ENCODE results near the gene CDH20.

CDH20 gene

DNA sequence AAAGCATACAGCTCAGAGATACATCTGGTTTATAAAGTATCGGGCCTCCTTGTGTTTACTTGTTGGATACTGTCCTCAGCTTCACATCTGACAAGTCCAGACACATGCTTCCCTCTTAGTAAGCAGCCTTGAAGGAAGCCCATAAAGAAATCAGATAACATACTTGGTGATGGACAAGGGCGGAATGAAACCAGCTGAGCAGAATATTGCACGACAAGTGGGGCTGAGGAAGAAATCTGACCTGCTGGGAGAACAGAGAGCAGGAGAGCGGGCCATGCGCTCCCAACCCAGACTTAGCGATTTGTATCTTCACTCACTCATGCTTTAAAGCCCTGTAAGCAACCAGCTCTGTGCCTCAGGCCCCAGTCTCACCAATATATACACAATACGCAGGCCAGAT lies 208.4 kb downstream of the CDH20 start:
- DNase-seq = peak in 1 of 3 experiments; percentile 14

DNA sequence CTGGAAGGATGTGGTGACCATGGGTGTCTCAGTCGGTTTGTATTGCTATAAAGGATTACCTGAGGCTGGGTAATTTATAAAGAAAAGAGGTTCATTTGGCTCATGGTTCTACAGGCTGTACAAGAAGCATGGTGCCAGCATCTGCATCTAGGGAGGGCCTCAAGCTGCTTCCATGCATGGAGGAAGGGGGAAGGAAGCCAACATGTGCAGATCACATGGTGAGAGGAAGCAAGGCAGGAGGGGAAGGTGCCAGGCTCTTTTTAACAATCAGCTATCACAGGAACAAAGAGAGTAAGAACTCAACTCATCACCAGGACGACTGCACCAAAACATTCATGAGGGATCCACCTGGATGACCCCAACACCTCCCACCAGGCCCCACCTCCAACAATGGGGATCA lies 209.4 kb downstream of the CDH20 start:
- DNase-seq = no peak

DNA sequence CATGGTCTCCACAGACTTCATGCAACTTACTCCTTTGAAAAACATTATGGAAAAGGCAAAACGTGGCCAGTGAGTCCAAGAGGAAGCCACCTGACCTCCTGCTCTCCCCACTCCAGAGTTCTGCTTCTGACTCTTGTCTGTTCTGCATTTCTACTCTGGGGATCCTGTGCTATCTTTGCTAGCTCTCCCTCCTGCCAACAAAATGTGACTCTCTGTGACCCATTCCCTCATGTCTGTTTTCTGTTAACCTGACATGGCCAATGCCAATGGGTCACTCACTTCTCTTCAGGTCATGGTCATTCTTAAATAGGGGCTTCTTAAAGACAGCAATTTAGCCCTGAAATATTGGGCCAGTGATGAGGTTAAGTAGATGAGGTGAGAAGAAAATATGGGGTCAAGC lies 210.3 kb downstream of the CDH20 start:
- DNase-seq = no peak

DNA sequence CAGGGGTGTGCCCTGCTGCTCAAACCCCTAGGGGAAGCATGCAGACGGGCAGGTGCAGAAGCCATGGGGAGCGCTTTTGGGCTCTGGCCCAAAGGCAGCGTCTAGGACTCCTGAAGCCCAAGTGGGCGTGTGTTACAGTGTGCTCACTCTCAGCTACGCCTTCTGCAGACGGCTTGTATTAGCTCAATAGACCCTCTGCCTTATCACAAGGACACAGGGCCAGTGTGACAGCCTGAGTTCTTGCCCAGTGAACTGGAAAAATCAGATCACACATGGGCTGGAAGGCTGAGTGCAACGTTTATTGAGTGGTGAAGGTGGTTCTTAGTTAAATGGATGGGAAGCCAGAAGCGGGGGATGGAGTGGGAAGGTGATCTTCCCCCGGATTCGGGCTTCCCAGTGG lies 210.9 kb downstream of the CDH20 start:
- no peak for DNase-seq

DNA sequence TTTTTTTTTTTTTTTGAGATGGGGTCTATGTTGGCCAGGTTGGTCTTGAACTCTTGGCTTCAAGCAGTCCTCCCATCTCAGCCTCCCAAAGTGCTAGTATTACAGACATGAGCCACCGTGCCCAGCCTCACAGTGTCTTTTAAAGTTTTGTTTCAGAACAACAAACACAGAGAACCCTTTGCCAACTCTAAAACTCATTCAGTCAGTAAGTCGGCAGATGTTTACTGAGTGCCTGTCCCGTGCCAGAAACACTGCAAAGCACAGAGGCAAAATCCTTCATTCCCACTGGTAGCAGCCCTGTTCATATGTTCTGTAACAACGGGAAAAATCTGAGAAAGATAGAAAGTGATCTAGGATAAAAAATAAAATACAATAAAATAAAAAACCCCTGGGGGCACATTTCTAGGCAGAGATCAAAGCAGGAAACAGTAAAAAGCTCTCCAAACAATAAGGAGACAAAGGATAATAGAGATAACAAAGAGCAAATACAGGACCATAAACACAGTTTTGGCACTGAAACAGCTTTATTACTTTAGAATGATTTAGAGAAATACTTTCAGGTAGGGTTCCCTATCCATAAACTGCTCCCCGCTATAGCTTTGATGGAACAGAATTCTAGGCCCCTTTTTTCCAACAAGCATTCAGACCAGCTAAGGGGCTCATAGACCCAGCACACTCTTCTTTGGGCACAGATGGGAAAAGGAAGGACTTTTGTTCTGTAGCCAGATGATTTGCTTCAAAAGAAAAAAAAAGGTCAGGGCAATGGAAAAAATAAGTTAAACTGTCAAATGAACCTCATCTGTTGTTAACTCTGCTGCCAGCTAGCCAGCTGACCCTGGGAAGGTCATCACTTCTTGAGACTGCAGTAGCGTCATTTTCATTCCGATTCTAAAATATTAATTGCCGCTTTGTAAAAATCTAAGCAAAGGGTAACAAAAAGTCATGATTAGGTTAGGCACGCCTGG lies 212.3 kb downstream of the CDH20 start:
- peak in 1 of 3 experiments; percentile 50 for DNase-seq

DNA sequence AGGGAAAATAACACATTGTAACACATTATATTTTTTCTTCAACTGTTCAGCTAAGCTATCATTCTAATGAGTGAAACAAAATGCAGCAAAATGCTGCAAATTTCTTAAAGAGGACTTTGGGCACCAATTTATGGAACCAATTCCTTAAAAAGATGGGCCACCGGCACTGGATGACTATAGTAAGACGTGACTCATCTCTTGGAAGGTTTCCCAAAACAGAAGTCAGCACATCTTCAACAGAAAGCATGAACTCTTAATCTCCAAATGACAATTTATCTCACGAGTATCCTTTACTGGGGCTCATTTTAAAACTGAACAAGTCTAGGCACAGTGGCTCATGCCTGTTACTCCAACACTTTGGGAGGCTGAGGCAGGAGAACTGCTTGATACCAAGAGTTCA lies 213.4 kb downstream of the CDH20 start:
- no peak for DNase-seq

DNA sequence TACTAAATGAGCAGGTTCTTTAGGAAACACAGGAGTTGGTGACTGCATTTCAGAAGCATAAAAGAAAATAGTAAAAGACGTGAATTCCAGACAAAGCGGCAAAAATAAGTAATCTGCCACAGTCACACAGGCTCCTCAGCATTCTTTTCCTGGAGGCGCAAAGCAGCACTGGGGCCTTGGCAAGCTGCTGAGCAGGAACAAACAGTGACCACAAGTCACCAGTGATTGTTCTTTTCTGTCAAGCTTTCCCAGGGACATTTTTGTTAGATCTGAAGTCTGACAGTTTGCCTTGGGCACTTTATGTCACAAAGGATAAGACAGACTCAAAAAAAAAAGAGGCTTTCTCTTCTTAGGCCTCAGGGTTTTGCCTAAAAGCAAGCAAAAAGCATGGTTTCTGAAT lies 216.2 kb downstream of the CDH20 start:
- no peak for DNase-seq

DNA sequence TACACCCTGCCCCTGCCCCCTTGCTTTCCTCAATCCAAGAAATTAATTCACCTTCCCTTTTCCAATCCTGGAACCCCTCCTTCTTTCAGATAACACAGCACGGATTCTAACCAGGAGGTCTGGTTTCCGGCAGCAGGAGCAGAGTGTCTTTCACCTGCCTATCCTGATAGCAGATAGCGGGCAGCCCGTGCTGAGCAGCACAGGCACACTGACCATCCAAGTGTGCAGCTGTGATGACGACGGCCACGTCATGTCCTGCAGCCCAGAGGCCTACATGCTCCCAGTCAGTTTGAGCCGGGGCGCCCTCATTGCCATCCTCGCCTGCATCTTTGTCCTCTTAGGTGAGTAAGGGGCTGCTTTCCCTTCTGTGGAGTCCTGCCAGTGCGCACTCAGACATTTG lies 216.7 kb downstream of the CDH20 start:
- no peak for DNase-seq

DNA sequence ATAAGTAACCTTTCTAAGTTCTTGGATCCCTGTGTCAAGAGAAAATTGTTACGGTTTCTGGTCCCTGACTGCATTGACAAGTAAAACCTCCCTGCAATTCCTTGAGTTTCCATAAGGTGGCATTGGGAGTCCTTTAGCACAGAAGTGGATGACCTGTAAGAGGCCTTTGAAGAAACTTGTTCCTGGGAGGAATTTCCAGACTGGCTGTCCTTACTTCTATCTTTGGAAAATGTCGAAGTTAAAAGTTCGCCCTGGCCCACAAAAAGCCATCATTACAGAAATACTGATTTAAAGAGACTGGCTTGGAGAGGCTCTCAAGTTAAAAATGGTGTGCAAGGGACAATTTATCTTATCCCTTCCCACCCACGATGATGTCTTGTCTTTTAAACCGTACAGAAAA lies 218.4 kb downstream of the CDH20 start:
- peak; percentile 69 to 94 (median 70) for DNase-seq

DNA sequence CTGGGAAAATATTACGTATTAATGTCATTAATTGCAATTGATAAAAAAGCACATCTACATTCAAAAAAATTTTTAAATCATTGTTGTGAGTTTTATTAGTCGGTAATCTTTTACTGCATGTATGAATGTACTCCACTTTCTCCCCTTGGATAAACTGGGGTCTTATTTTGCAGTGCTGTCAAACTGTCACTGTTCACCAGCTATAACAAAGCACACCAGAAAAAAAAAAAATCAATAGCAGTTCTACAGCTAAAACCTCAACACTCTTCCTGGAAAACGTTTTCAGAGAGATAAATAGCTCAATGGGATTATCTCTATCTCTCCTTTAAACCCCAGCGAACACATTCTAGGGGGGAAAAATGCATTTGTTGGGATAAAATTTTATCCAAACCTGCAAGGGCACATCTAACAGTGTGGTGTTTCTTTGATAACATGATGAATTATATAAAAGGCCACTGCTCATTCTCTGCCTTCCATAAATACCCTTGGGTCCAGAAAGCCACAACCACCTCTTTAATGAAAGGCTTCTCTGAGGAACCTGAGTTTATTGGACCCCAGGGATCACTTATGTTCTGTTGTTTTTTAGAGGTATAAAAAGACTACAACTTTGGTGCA lies 219.9 kb downstream of the CDH20 start:
- peak in 2 of 3 experiments; percentile 35 to 60 for DNase-seq

DNA sequence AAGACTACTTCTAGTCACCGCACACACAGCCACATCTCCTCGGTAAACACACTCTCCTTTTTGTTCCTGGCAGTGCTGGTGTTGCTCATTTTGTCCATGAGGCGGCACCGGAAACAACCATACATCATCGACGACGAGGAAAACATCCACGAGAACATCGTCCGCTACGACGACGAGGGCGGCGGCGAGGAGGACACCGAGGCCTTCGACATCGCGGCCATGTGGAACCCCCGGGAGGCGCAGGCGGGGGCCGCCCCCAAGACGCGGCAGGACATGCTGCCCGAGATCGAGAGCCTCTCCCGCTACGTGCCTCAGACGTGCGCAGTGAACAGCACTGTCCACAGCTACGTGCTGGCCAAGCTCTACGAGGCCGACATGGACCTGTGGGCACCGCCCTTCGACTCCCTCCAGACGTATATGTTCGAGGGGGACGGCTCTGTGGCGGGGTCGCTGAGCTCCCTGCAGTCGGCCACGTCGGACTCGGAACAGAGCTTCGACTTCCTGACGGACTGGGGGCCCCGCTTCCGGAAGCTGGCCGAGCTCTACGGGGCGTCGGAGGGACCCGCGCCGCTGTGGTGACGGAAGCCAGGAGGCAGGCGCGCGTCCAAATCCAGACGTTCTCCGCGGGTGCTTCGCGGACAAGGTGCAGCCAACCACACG lies 221.0 kb downstream of the CDH20 start:
- no peak for DNase-seq

DNA sequence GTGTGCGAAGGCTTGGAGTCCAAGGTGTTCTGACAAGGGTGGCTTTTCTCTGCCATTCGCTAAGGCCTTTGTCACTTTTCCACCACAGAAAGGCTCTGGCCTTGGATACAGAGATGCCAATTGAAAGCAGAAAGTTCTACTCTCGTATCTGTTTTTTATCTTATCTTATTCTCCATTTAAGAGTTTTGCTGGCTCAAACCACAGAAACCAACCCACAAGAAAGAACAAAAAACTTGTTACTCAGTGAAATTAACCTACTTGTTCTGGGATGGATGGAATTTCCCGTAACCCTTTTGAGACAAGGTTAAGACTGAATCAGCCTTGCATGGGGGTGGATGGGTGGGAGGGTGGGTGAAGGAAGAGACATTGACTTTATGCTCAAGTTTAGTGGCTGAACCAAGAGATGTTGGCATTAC lies 221.7 kb downstream of the CDH20 start:
- no peak for DNase-seq

DNA sequence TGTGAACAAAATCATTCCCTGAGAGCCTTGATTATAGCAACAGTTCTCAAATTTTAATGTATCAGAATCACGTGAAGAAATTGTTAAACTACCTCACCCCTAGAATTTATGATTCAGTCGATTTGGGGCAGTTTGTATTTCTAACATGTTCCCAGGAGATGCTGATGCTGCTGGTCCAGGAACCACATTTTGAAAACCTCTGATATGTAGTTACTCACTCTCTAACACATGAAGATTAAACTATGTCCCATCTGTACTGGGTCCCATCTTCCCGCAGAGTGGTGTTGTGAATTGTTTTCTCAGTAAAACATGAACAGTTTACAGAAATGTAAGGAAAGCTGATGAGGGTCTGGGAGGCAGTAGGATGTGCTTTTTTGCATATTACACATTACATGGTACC lies 223.1 kb downstream of the CDH20 start:
- no peak for DNase-seq

DNA sequence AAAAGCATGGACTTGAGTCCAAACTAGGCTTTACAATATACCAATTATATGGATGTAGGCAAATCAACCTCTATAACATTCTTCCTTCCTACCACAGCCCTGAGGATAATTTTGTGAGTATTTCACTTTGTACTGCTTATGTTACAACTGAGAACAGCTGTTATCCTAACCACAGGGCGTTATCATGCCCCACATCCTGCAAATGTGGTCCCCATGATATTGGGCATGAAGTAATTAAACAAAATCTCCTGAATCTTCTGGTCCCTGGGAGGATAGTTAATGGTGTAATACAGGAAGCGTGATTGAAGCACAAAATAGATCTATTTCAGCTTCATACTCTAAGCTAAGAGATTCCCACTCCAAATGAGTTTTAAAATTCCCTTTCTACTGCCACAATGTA lies 223.6 kb downstream of the CDH20 start:
- no peak for DNase-seq

DNA sequence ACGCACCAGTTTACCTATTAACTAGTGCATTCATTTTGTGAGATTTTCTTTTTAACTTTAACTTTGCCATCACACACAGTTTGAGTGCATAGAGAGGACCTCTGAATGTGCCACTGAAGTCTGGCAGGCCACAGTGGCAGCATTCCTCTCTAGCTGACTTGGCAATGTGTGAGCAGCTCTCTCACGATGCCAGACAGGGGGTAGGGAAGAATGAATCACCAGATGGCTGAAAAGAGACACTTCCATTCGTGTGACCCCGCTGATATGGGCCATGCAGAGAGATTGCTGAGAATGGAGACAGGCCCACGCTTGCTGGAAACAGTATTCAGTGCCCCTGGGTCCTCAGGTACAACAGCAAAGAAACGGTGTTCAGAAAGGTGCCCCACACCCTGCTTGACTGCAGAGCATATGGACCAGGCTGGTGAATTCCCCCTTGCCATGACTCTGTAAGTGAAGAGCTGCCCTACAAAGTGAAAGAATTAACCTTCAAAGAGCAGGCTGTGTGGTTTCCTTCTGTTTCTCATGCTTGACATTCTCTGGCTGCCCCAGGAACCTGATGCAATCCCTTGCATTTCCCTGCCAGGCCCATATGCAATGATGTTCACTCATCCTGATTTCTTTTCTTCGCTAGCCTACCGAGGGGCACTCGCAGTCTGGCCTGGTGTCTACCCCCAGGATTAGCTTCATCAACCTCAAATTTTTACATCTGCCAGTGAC lies 236.1 kb downstream of the CDH20 start:
- DNase-seq = no peak

DNA sequence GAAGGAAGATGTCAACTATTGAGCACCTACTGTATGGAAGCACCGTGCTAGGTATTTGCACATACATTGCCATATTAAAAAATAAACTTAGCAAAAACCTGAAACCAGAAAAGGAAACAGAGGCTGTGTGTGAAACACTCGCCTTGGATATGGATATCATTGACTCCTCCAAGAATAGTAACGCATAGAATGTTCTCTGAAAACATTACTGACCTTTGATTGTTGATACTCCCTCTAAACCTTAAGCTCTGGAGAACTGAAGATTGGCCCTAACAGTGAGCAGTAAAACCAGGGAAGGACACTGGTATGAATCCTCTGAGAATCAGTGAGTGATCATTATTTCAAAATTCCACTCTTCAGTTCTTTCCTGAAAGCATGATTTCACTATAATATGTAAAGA lies 236.8 kb downstream of the CDH20 start:
- DNase-seq = no peak

DNA sequence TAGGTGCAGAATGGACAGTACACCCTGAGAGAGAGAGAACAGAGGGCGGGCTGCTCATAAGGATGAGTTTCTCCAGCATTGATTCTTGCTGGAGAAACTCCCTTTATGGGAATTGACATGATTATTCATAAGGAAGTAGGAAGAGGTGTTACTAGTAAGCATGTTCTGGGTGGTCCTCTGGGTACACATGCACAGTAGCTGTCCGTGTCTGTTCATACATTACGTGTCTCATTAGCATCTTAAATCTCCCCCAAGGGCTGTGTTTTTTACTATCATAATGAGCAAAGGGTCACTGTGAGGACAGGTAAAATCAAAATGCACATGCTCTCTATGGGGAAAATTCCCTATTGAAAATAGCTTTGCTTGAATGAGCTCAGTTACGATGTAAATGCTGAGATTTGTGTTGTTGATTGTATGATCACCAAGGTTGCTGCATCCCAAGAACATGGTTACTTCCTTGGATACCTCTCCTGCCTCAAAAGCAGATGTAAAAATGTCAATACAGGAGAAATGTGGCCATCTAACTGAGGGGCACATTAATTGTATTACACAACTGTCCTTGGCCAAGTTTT lies 238.9 kb downstream of the CDH20 start:
- DNase-seq = no peak

DNA sequence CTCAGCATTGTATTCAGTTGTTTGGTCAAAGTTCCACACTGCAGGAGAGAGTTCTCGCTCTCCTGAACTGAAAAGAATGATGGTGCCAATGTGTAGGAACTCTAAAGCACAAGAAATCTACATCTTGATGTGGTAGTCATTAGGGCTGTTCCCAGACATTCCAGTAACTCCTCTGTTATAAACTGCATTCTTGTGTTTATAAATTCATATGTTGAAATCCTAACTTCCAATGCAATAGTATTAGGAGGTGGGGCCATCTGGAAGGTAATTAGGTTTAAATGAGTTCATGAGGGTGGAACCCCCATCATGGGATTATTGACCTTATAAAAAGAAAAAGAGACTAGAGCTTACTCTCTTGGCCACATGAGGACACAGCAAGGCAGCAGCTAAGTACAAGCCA lies 239.6 kb downstream of the CDH20 start:
- DNase-seq = no peak

DNA sequence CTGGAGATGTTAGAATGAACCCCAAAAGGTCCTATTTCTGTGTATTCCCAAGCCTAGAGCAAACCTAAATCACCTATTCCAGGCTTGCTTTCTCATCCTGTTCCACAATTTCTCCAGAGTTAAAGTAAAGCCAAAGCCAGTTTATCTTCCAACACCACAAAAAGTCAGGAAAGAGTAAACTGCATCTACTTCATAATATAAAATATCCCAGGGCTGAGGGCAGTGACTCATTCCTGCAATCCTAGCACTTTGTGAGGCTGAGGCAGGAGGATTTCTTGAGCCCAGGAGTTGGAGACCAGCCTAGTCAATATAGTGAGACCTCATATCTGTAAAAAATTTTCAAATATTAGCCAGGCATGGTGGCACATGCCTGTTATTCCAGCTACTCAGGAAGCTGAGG lies 241.4 kb downstream of the CDH20 start:
- DNase-seq = no peak

DNA sequence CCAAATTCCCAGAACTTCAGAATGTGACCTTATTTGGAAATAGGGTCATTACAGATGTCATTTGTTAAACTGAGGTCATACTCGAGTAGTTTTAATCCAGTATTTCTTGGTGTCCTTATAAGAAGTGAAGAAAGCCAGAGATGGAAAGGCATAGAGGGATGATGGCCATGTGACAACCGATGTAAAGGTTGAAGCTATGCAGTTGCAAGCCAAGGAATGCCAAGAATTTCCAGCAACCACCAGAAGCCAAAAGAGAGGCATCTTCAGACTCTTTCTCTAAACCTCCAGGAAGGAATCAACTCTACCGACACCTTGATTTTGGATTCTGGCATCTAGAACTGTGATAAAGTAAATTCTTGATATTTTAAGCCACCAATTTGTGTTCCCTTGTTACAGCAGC lies 242.2 kb downstream of the CDH20 start:
- DNase-seq = no peak

DNA sequence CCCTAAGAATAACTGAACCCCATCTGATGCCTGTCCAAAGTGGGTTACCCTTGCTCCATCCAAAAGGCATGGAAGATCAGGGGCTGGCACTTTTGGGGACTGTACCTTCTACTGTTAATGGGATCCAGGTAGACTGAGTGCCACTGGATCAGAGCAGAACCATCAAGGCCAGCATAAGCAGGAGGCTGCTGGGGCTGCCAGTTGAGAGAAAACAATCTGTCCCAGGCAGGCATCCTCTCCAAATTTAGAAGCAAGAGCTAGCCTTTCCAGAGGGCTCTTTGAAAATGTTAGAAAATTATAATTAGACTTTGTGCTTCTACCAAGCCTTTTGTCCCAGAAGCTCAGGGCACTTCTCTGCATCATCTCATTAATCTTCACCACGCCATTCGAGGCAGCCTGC lies 245.6 kb downstream of the CDH20 start:
- DNase-seq = no peak

DNA sequence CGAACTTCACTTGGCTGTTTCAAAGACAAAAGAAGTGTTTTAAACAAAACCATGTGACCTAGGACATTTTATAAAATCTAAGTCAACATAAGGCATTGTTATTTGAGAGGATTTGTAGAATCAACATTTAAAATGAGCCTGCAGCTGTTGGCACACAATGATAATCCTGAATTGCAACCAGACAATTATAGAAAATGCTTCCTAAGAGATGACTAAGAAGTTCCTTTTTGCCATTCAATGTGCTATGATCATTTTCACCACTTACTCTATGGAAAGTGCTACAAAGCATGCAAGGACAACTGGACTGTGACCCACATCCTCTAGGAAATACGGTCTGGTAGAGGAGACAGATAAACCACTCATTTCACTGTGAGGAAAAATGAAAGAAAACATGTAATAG lies 246.4 kb downstream of the CDH20 start:
- peak in 1 of 3 experiments; percentile 45 for DNase-seq

DNA sequence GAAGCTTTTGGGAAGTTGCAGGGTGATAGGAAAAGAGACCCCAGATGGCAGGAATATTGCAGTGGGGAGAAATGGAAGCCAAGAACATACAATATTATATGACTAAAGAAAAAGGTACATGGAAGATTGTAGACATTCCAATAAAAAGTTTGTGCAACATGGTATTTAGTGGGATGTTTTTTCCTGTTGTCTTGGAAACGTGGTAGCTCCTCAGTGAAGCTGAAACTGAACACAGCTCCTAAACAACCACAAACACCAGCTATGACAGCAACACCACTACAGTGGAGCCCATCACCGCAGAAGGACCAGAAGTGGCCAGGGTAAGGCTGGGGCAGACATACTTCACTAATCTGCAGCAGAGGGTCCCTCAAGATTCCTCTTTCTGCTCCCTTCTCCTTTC lies 246.8 kb downstream of the CDH20 start:
- no peak for DNase-seq
